Measurements from ENCODE around the gene TRPM4. TPM values are rescaled to one million over a fixed set of nuclear protein-coding genes. Genes with fewer than 3 reads are reported as not detected.
A peak's percentile ranks its signal among the peaks of the same experiment; 100 is the strongest.

Gene TRPM4
- total RNA-seq, 4 donors from 2014 or later, result 228 to 419 (median 258) TPM

DNA sequence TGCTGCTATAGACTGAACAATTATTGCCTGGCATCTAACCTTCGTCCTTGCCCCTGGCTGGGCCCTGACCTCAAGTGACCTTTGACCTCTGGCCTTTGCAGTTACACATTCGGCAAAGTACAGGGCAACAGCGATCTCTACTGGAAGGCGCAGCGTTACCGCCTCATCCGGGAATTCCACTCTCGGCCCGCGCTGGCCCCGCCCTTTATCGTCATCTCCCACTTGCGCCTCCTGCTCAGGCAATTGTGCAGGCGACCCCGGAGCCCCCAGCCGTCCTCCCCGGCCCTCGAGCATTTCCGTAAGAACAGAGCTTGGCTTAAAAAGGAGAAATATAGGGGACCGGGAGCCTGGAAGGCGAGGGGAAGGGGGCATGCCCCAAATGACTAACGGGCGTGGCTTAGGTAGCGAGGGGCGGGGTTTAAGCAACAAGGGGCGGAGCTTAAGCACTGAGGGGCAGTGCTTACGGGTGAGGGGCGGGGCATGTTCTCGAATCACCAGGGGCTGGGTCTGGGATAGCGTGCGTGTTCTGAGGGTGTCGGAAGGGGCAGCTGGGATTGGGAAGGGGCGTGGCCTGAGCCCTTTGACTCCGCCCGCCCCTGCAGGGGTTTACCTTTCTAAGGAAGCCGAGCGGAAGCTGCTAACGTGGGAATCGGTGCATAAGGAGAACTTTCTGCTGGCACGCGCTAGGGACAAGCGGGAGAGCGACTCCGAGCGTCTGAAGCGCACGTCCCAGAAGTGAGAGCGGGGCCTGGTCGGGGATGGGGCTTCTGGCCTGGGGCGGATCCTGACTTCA, 52.7 kb downstream of the TRPM4 start:
- TF ChIP-seq POLR2A (IDR thresholded peaks at IDR 0.05), result no peak
- DNase-seq, result peak in 2 of 3 donors; percentile 52 to 60
- Histone ChIP-seq H3K27ac (peak overlapping the region in 2 of 4 donors; percentile 31 to 37), H3K27me3 (no peaks in the 10 kb centered on the region), H3K4me3 (peak overlapping the region in 3 of 4 donors; percentile 11 to 18 (median 15)), H3K4me1 (peaks cover 0 to 7% (median 2%) of the 10 kb centered on the region in 4 donors), H3K9me3 (no peaks in the 10 kb centered on the region), H3K36me3 (peaks cover 0 to 47% (median 0%) of the 10 kb centered on the region in 3 donors)

DNA sequence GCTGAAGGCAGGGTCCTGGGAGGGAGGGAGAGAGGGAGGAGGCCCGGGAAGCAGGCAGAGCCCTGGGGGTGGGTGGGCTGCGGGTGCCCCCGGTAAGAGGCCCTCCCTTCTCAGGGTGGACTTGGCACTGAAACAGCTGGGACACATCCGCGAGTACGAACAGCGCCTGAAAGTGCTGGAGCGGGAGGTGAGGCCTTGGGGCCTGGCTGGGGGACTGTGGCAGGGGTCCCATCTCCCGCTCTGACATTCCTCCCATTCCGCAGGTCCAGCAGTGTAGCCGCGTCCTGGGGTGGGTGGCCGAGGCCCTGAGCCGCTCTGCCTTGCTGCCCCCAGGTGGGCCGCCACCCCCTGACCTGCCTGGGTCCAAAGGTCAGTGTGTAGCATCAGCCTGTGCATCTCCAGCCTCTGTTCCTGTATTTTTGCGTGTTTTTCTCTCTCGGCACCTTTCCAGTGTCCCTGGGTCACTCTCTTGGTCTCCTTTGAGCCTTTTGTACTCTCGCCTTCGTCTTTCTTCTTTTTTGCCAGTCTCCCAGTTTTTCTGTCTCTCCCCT, 53.4 kb downstream of the TRPM4 start:
- H3K4me1 ChIP-seq, result peaks cover 0 to 7% (median 2%) of the 10 kb centered on the region in 4 donors
- no peaks in the 10 kb centered on the region for H3K27me3 ChIP-seq
- H3K4me3 ChIP-seq, result peak overlapping the region in 3 of 4 donors; percentile 11 to 18 (median 15)
- H3K27ac ChIP-seq, result peak overlapping the region in 1 of 4 donors; percentile 31
- no peak for DNase-seq
- H3K36me3 ChIP-seq, result peaks cover 0 to 40% (median 0%) of the 10 kb centered on the region in 3 donors
- no peaks in the 10 kb centered on the region for H3K9me3 ChIP-seq
- no peak for TF ChIP-seq POLR2A (IDR thresholded peaks at IDR 0.05)
- TF ChIP-seq, protein P1, sequence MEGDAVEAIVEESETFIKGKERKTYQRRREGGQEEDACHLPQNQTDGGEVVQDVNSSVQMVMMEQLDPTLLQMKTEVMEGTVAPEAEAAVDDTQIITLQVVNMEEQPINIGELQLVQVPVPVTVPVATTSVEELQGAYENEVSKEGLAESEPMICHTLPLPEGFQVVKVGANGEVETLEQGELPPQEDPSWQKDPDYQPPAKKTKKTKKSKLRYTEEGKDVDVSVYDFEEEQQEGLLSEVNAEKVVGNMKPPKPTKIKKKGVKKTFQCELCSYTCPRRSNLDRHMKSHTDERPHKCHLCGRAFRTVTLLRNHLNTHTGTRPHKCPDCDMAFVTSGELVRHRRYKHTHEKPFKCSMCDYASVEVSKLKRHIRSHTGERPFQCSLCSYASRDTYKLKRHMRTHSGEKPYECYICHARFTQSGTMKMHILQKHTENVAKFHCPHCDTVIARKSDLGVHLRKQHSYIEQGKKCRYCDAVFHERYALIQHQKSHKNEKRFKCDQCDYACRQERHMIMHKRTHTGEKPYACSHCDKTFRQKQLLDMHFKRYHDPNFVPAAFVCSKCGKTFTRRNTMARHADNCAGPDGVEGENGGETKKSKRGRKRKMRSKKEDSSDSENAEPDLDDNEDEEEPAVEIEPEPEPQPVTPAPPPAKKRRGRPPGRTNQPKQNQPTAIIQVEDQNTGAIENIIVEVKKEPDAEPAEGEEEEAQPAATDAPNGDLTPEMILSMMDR (IDR thresholded peaks at IDR 0.05), result no peak

DNA sequence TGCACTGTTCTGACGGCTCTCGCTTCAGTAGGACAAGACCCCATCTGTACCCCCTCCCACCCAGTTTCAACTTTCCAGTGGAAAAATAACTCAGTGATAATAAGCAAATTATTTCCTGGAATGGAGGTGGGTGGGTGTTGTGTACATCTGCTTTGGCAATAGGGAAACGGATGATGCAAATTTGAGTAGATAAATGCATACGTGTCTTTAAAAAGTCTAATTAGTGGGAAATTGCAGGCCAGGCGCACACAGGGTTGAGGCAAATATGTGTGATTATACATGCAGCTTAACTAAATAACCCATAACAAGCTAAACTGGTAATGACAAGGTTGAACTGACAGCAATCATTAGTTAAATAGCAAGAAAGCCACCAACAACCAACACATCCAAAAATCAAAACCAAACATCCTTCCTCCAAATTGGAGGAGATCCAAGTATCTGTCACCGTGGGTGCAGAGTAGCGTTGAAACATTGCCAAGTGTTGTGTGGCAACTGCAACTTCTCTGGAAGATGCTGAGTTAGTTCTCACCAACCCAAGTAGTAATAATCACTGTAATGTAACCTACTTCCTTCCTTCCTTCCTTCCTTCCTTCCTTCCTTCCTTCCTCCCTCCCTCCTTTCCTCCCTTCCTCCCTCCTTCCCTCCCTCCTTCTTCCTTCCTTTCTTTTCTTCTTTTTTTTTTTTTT, 54.6 kb downstream of the TRPM4 start:
- Histone ChIP-seq H3K36me3 (peaks cover 0 to 39% (median 0%) of the 10 kb centered on the region in 3 donors), H3K9me3 (no peaks in the 10 kb centered on the region), H3K4me3 (no peak overlapping the region), H3K27me3 (no peaks in the 10 kb centered on the region), H3K27ac (no peak overlapping the region), H3K4me1 (peaks cover 0 to 7% (median 2%) of the 10 kb centered on the region in 4 donors)
- TF ChIP-seq POLR2A (IDR thresholded peaks at IDR 0.05), result no peak
- TF ChIP-seq, protein P1 (IDR thresholded peaks at IDR 0.05), result no peak
- DNase-seq, result no peak

DNA sequence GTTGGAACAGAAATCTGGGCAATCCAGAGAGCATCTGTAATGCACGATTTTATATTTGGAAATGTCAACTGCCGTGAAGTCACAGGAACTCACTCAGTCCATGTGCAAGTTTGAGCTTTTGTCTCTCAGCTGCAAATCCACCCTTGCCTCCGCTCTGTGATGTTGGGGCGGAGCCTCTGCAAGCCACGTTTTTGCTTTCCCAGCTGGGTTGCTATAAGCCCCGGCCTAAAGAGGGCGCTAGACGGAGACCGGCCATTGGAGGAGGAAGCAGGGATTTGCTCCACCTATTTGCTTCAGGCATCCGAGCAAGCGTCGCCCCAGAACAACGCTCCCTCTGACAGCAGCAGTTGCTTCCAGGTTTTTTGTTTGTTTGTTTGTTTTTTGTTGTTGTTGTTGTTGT, 56.2 kb downstream of the TRPM4 start:
- no peak overlapping the region for H3K4me3 ChIP-seq
- DNase-seq, result no peak
- H3K9me3 ChIP-seq, result no peaks in the 10 kb centered on the region
- no peaks in the 10 kb centered on the region for H3K4me1 ChIP-seq
- no peaks in the 10 kb centered on the region for H3K27me3 ChIP-seq
- TF ChIP-seq, protein P1 (IDR thresholded peaks at IDR 0.05), result peak in 1 of 6 experiments; percentile 8
- TF ChIP-seq POLR2A (IDR thresholded peaks at IDR 0.05), result no peak
- H3K36me3 ChIP-seq, result peaks cover 0 to 39% (median 0%) of the 10 kb centered on the region in 3 donors
- no peak overlapping the region for H3K27ac ChIP-seq

DNA sequence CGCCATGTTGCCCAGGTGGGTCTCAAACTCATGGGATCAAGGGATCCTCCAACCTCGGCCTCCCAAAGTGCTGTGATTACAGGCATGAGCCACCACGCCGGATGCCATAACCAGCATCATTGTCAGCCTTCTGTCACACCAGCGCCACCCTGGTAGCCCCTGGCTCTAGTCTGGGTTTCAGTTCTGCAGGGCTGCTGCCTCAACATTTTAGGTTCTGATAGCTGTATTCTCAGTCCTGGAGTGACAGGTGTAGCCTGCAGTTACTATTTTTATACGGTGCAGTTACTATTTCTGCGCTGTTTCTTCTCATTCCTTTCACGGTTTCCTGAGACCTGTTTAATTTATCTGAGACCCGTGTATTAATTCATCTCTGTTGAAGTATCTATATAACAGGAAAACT, 57.1 kb downstream of the TRPM4 start:
- no peak for TF ChIP-seq POLR2A (IDR thresholded peaks at IDR 0.05)
- TF ChIP-seq, protein P1 (IDR thresholded peaks at IDR 0.05), result no peak
- DNase-seq, result no peak
- Histone ChIP-seq H3K36me3 (peaks cover 0 to 39% (median 0%) of the 10 kb centered on the region in 3 donors), H3K27me3 (no peaks in the 10 kb centered on the region), H3K9me3 (no peaks in the 10 kb centered on the region), H3K4me1 (no peaks in the 10 kb centered on the region), H3K4me3 (no peak overlapping the region), H3K27ac (no peak overlapping the region)

Measured in Peyer's patch (tissue), 4 donors.